ENCODE results near the gene CDC34.
A peak's percentile ranks its signal among the peaks of the same experiment; 100 is the strongest.

The CDC34 gene

DNA sequence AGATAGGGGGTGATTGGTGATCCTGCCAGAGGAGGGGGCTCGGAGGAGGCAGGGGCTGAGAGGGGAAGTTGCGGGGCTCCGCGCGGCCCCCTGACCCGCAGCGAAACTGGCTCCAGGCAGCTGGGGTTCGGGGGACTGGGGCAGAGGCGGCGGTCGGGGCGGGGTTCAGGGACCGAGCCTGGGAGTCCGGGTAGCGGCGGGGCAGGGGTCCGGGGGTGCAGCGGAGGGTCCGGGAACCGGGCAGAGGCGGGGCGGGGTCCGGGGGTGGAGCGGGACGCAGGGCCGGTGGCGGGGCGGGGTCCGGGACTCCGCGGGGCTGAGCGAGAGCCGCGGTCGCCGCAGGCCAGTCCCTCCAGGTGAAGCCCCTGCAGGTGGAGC, 34.1 kb upstream of the CDC34 start:
- DNase-seq (ENCODE audit: low read depth in 4 of 4, low spot score in 1 of 4) = no peak

GRCh38 chr19:497869-498510, 33.6 kb upstream of the CDC34 start:
- DNase-seq (ENCODE audit: low read depth in 4 of 4, low spot score in 1 of 4) = no peak

- DNase-seq (ENCODE audit: low read depth in 4 of 4, low spot score in 1 of 4) = no peak
Observed at GRCh38 chr19:498511-498891, 33.1 kb upstream of the CDC34 start.

DNA sequence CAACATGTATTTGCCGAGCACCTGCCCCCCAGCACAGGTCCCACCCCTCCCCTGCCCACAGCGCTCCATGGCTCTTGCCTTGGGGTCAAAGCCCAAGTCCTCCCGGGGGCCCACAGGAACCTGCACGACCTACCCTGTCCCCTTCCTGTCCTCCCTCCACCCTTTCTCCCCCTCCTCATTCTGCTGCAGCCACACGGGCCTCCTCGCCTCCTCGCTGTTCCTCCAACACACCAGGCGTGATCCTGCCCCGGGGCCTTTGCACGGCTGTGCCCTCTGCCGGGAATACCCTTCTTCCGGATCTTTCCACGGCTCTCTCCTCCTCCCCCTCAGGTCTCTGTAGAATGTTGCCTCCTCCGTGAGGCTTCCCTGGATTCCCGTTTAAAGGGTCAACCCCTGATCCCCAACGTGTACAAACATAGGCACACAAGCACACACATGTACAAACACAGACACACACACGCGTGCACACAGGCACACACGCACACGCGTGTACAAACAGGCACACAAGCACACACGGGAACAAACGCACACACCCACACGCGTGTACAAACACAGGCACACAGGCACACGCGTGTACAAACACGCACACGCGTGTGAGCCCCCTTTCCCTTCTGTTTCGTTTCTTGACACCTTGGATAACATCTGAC, 32.5 kb upstream of the CDC34 start:
- no peak for DNase-seq (ENCODE audit: low read depth in 4 of 4, low spot score in 1 of 4)

DNA sequence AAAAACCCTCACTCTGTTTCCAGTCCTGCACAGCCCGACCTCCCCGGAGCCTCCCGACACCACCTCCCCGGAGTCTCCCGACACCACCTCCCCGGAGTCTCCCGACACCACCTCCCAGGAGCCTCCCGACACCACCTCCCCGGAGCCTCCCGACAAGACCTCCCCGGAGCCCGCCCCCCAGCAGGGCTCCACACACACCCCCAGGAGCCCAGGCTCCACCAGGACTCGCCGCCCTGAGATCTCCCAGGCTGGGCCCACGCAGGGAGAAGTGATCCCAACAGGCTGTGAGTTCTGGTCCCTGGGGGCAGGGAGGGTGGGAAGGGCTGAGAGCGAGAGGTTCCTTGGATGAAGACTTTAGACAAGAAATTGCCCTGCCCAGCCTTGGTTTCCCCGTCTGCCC, 29.9 kb upstream of the CDC34 start:
- DNase-seq (ENCODE audit: low read depth in 4 of 4, low spot score in 1 of 4) = no peak

GRCh38 chr19:504616-505015, 26.9 kb upstream of the CDC34 start:
- DNase-seq (ENCODE audit: low read depth in 4 of 4, low spot score in 1 of 4) = no peak

DNA sequence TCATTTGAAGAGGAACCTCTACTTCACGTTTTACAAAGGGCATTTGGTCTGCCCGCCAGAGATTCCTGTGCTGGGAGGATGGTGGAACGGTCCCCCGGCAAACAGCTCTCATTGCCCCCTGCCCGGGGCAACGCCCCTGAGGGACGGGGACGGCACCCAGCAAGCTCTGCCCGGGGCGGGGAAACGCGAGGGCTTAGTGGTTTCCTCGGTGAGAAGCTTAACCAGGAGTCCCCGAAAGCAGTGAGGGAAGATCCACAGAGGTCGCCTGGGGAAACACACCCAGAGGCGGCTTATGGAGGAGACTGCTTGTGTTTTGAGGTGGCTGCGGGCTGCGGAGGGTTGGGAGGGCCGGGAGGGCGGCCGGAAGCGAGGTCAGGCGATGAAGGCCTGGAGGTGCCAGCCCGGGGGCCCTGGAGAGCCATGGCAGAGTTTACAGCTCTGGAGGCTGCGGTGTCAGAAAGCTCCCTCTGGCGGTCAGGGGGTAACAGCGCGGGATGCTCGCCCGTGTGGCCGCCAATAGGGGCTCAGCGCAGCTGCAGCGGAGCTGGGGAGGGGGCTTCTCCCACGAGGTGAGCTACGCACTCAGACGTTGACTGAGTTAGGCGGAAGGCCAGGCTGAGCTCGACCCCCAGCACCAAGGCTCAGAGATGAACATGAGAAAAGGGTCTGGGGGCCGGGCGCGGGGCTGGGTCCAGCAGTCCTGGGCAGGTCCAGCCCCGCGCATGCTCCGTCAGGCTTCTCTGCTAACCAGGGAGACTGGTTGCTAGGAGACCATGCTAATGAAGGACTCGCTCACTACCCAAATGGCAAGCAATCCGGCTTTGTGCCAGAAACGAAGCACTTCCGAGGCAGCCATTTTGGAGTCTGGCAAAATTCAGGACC, 24.9 kb upstream of the CDC34 start:
- DNase-seq (ENCODE audit: low read depth in 4 of 4, low spot score in 1 of 4) = peak; percentile 81 to 94 (median 92)

- peak; percentile 56 to 85 (median 74) for DNase-seq (ENCODE audit: low read depth in 4 of 4, low spot score in 1 of 4)
Observed at GRCh38 chr19:507286-508203, 24.0 kb upstream of the CDC34 start, which contains the start of gene TPGS1. Gene TPGS1 (plus strand): TSS chr19:507497. CDS start chr19:507507, 10 bp downstream.

DNA sequence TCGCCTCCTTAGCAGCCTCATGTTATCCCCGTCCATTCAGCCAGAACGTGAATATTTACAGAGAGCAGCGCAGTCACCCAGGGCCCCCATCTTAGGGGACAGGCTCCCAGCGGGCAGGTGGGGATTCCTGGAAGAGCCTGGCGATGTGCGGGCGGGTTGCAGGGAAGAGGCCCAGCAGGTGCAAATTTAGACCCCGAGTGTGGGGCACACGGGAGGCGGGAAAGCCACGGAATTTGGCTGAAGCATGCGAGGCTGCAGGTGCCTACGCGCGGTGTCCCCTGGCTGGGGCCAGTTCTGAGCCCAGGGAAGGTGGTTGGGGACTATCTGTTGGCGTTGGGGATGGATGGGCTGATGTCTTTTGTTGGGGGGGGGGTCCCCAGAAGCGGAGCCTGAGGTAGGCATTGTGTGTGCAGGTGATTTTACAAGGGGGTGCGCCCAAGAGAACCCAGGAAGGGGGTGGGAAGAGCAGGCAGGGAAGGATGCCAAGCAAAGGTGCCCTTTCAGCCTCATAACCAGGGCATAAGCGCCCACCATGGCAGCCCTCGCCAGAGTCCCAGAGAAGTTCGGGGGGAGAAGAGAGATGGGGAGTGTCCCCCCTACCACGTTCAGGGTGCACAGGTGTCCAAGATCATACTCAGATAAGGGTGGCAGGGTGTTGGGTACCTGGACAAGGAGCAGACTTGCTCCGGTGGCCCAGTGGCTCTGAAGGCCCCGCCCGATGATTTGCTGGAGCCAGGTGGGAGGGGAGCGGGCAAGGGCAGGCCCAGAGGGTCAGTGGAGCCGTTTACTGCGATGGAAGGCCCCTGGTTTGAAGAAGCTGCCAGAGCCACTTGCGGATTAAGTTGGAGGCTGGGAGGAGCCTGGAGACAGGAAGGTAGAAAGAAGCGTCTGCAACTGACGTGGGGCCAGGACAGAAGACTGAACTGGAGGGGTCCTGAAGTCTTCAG, 23.1 kb upstream of the CDC34 start:
- DNase-seq (ENCODE audit: low read depth in 4 of 4, low spot score in 1 of 4) = no peak

GRCh38 chr19:510606-511100, 20.9 kb upstream of the CDC34 start:
- DNase-seq (ENCODE audit: low read depth in 4 of 4, low spot score in 1 of 4) = peak; percentile 84 to 91 (median 86)

DNA sequence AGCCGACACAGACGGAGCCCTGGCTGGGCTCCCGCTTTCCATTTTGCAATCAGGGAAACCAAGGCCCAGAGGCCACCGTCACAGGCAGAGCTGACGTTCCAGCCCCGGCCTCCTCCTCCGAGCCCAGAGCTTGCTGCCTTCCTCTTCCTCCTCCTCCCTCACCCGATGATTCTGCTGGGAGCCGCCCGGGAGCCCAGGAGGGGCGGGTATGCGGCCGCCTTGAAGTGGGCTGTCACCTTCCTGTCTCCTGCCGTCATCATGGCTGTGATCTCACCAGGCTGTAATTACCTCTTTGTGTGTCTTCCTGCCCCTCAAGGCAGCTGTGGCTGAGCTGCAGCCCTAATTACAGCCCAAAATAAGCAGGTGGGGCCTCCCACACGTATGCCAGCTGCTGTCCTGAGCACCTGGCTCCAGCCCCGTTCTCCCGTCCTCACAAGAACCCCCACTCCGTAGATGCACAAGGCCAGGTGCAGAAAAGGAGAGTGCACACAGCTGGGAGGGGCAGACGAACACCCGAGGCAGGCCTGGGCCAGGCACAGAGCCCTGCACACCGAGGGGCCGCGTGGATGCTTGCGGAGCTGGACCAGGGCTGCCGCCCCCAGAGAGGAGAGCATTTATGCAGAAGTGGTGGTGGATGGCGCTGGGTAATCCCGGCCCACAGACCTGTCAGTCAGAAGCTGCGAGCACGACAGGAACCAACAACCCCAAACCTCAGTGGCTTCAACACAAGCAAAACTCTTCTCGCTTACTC, 20.3 kb upstream of the CDC34 start:
- peak; percentile 30 to 75 (median 50) for DNase-seq (ENCODE audit: low read depth in 4 of 4, low spot score in 1 of 4)

GRCh38 chr19:512547-513365, 18.8 kb upstream of the CDC34 start:
- no peak for DNase-seq (ENCODE audit: low read depth in 4 of 4, low spot score in 1 of 4)

GRCh38 chr19:513368-514165, 18.0 kb upstream of the CDC34 start:
- no peak for DNase-seq (ENCODE audit: low read depth in 4 of 4, low spot score in 1 of 4)

DNA sequence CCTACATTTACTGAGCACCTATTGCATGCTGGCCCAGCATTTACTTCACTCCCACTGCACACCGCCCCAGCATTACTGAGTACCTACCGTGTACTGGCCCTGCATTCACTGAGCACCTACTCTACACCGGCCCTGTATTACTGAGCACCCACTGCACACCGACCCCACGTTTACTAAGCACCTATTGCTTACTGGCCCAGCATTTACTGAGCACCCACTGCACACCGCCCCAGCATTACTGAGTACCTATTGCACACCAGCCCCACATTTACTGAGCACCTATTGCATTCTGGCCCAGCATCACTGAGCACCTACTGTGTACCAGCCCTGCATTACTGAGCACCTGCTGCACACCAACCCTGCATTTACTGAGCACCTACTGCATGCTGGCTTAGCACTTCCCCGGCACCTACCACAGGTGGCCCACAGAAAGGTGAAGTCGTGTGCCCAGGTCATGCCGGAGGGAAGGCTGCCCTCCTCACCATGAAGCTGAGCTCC, 17.3 kb upstream of the CDC34 start:
- no peak for DNase-seq (ENCODE audit: low read depth in 4 of 4, low spot score in 1 of 4)

GRCh38 chr19:517721-518597, 13.6 kb upstream of the CDC34 start:
- no peak for DNase-seq (ENCODE audit: low read depth in 4 of 4, low spot score in 1 of 4)

GRCh38 chr19:518598-519231, 12.8 kb upstream of the CDC34 start:
- DNase-seq (ENCODE audit: low read depth in 4 of 4, low spot score in 1 of 4) = peak in 2 of 4 experiments; percentile 26 to 34

All from stimulated activated CD4-positive, alpha-beta T cell treated with anti-CD3 and anti-CD28 coated beads, Interleukin-1b, Interleukin-23, amount 100 ng/mL, for 24 hours (primary cell).